ENCODE results near the gene CCDC127.

DNA sequence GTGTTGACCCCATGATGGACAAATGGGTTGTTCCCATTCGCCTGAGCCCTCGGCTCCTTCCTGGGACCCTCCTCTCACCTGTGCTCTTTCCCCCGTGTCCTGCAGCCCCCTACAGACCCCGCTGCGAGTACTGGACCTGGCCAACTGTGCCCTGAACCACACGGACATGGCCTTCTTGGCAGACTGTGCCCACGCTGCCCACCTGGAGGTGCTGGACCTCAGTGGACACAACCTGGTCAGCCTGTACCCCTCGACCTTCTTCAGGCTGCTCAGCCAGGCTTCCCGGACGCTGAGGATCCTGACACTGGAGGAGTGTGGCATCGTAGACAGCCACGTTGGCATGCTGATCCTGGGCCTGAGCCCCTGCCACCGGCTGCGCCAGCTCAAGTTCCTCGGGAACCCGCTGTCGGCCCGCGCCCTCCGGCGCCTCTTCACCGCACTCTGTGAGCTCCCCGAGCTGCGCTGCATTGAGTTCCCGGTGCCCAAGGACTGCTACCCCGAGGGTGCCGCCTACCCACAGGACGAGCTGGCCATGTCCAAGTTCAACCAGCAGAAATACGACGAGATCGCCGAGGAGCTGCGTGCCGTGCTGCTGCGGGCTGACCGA is 23.2 kb downstream of the CCDC127 start:
- no peak for TF ChIP-seq YY1 (IDR thresholded peaks at IDR 0.05; ENCODE audit: insufficient read depth, insufficient read length)
- TF ChIP-seq SUZ12 (IDR thresholded peaks at IDR 0.05; ENCODE audit: extremely low read depth, insufficient read depth, insufficient read length), result no peak
- no peak for TF ChIP-seq ZNF274 (IDR thresholded peaks at IDR 0.05; ENCODE audit: low read depth, low read length)
